DOHH2 (cell line): ENCODE data around the gene ABHD17B.

ENCODE experiments used
- H3F3A ChIP-seq: fragments of 200-600 bp; sonication (generic), shearing (Covaris generic); 2 replicates; pipeline ENCODE4 v1.6.0; 2016; ENCODE audit warnings: antibody characterized with exemption, mild to moderate bottlenecking; ENCODE audit not compliant: control insufficient read depth, insufficient read depth
- H3K27ac ChIP-seq: fragments of 200-600 bp; sonication (generic); 2 replicates; pipeline ENCODE4 v1.5.1; 2014; ENCODE audit warnings: low read depth, mild to moderate bottlenecking, low read length, moderate library complexity
- H3K27me3 ChIP-seq: fragments of 200-600 bp; sonication (generic); 2 replicates; pipeline ENCODE4 v1.6.1; 2014; ENCODE audit warnings: mild to moderate bottlenecking, low read length, mixed read lengths; ENCODE audit not compliant: control insufficient read depth
- H3K36me3 ChIP-seq: fragments of 200-600 bp; sonication (generic); 2 replicates; pipeline ENCODE4 v1.6.1; 2014; ENCODE audit warnings: mild to moderate bottlenecking, low read length, moderate library complexity, mixed read lengths; ENCODE audit not compliant: control insufficient read depth
- H3K4me1 ChIP-seq: fragments of 200-600 bp; sonication (generic); 2 replicates; pipeline ENCODE4 v1.6.1; 2014; ENCODE audit warnings: mild to moderate bottlenecking, low read length, mixed read lengths; ENCODE audit not compliant: control insufficient read depth
- H3K4me2 ChIP-seq: fragments of 200-600 bp; sonication (generic); 2 replicates; pipeline ENCODE4 v1.6.0; 2014; ENCODE audit warnings: mild to moderate bottlenecking, low read length, moderate library complexity
- H3K4me3 ChIP-seq: fragments of 200-600 bp; sonication (generic); 2 replicates; pipeline ENCODE4 v1.5.1; 2014; ENCODE audit warnings: mild to moderate bottlenecking, low read length, mixed read lengths
- H3K79me2 ChIP-seq: fragments of 200-600 bp; sonication (generic); 2 replicates; pipeline ENCODE4 v1.6.1; 2014; ENCODE audit warnings: mild to moderate bottlenecking, low read length, mixed read lengths; ENCODE audit not compliant: control insufficient read depth
- H3K9me2 ChIP-seq: fragments of 200-600 bp; sonication (generic); replicated peaks from 2 replicates; pipeline ENCODE4 v1.6.1; 2014; ENCODE audit warnings: mild to moderate bottlenecking, low read length, mixed read lengths; ENCODE audit not compliant: control insufficient read depth
- H3K9me3 ChIP-seq: fragments of 200-600 bp; sonication (generic); 2 replicates; pipeline ENCODE4 v1.6.1; 2014; ENCODE audit warnings: antibody characterized with exemption, low read length, mixed read lengths; ENCODE audit not compliant: control insufficient read depth, insufficient read depth
- H4K20me1 ChIP-seq: fragments of 200-600 bp; sonication (generic); 2 replicates; pipeline ENCODE4 v1.6.0; 2014; ENCODE audit warnings: low read depth, mild to moderate bottlenecking, antibody characterized with exemption, low read length, moderate library complexity; ENCODE audit not compliant: control insufficient read depth, insufficient read depth
- EZH2phosphoT487 ChIP-seq: fragments of 200-600 bp; sonication (generic); IDR thresholded peaks from 2 replicates; pipeline ENCODE4 v1.6.1; 2017; ENCODE audit warnings: borderline replicate concordance, mild to moderate bottlenecking, antibody characterized with exemption, low read length, moderate library complexity, mixed read lengths
- TF ChIP-seq, protein P1 (sequence below): fragments of 200-600 bp; sonication (generic); IDR thresholded peaks from one replicate; pipeline ENCODE4 v1.5.1; 2014; ENCODE audit warnings: antibody characterized with exemption, mild to moderate bottlenecking, low read depth, low read length; ENCODE audit not compliant: poor library complexity, severe bottlenecking

The ABHD17B gene

DNA sequence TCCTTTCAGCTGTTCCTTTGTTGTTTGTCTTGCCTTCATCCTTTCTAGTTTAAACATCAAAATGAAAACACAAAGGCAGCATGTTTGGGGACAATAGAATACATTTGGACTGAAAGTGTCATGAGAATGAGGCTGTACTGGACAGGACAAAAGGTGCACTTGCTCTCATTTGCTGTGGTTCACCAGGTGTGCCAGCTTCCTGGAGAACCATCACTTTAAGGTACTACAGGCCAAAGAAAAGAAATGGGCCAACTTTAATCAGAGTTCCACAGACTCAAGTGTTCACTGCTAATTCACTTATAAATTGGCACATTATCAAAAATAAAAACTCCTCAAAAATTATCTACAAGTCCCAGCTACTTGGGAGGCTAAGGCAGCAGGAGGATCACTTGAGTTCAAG, 53.8 kb downstream of the ABHD17B start:
- Histone ChIP-seq H3K4me3 (no peak overlapping the region), H3K27me3 (no peaks in the 10 kb centered on the region), H3K27ac (no peak overlapping the region), H3K79me2 (peaks cover 10% of the 10 kb centered on the region), H3K9me3 (peaks cover 15% of the 10 kb centered on the region), H3K36me3 (peaks cover 22% of the 10 kb centered on the region), H3F3A (peaks cover 19% of the 10 kb centered on the region), H3K4me1 (peaks cover 25% of the 10 kb centered on the region), H4K20me1 (no peaks in the 10 kb centered on the region), H3K4me2 (no peak overlapping the region), H3K9me2 (no peaks in the 10 kb centered on the region)
- TF ChIP-seq EZH2phosphoT487 = no peak
- TF ChIP-seq, protein P1, sequence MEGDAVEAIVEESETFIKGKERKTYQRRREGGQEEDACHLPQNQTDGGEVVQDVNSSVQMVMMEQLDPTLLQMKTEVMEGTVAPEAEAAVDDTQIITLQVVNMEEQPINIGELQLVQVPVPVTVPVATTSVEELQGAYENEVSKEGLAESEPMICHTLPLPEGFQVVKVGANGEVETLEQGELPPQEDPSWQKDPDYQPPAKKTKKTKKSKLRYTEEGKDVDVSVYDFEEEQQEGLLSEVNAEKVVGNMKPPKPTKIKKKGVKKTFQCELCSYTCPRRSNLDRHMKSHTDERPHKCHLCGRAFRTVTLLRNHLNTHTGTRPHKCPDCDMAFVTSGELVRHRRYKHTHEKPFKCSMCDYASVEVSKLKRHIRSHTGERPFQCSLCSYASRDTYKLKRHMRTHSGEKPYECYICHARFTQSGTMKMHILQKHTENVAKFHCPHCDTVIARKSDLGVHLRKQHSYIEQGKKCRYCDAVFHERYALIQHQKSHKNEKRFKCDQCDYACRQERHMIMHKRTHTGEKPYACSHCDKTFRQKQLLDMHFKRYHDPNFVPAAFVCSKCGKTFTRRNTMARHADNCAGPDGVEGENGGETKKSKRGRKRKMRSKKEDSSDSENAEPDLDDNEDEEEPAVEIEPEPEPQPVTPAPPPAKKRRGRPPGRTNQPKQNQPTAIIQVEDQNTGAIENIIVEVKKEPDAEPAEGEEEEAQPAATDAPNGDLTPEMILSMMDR = no peak

DNA sequence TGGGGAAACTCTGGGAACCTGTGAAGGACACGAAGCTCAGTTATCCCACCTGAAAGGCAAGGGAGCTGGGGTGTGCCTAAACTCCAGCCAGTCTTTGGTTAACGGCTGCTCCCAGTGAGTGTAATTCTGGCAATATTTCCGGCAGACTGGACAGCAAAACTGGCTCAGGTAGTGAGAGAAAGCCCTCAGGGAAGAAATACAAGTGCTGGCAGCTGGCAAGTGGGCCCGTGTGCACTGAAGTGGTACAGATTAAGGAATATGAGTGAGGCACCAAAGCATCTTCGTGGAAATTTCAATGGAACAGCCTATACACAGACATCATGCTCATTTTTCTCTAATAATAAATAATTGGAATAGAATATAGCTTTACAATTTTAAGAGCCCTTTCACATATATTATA, 56.2 kb downstream of the ABHD17B start:
- no peaks in the 10 kb centered on the region for H3K27me3 ChIP-seq
- H3K9me3 ChIP-seq = peaks cover 5% of the 10 kb centered on the region
- no peaks in the 10 kb centered on the region for H4K20me1 ChIP-seq
- TF ChIP-seq, protein P1 = no peak
- TF ChIP-seq EZH2phosphoT487 = no peak
- no peak overlapping the region for H3K4me3 ChIP-seq
- peaks cover 3% of the 10 kb centered on the region; the same call in 1 of the 2 replicates for H3K4me1 ChIP-seq
- H3K79me2 ChIP-seq = no peaks in the 10 kb centered on the region
- H3K27ac ChIP-seq = no peak overlapping the region
- H3K4me2 ChIP-seq = no peak overlapping the region
- H3F3A ChIP-seq = peaks cover 12% of the 10 kb centered on the region
- no peaks in the 10 kb centered on the region for H3K9me2 ChIP-seq
- H3K36me3 ChIP-seq = peaks cover 7% of the 10 kb centered on the region

DNA sequence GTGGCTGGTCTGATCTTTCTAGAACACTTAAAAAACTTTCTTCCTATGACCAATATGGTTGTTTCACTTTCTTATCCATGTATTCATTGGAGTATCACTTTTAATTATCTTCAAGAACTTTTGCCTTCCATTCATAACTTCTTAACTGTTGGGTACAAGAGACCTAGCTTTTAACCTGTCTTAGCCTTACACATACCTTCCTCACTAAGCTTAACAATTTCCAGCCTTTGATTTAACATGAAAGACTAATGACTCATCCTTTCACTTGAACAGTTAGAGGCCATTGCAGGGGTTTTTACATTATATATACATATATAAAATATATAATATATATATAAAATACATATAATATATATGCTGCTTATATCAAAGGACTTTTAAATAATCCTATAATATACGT, 57.9 kb downstream of the ABHD17B start:
- H3K9me3 ChIP-seq = no peaks in the 10 kb centered on the region
- H3K4me3 ChIP-seq = no peak overlapping the region
- no peaks in the 10 kb centered on the region for H3K36me3 ChIP-seq
- H3F3A ChIP-seq = peaks cover 12% of the 10 kb centered on the region
- H3K27me3 ChIP-seq = no peaks in the 10 kb centered on the region
- no peaks in the 10 kb centered on the region for H3K9me2 ChIP-seq
- H4K20me1 ChIP-seq = no peaks in the 10 kb centered on the region
- no peaks in the 10 kb centered on the region for H3K4me1 ChIP-seq
- H3K79me2 ChIP-seq = no peaks in the 10 kb centered on the region
- TF ChIP-seq, protein P1 = no peak
- no peak for TF ChIP-seq EZH2phosphoT487
- H3K27ac ChIP-seq = no peak overlapping the region
- no peak overlapping the region for H3K4me2 ChIP-seq

DNA sequence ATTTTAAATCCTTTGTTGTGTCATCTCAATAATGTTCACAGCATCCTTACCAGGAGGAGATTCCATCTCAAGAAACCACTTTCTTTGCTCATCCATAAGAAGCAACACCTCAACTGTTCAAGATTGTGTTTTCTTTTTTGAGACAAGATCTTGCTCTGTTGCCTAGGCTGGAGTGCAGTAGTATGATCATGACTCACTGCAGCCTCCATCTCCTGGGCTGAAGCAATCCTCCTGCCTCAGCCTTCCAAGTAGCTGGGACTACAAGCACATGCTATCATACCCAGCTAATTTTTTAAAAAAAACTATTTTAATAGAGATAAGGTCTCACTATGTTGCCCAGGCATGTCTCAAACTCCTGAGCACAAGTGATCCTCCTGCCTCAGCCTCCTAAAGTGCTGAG, 60.0 kb downstream of the ABHD17B start:
- no peak overlapping the region for H3K4me2 ChIP-seq
- no peak overlapping the region for H3K4me3 ChIP-seq
- H3K27ac ChIP-seq = no peak overlapping the region
- no peaks in the 10 kb centered on the region for H4K20me1 ChIP-seq
- no peaks in the 10 kb centered on the region for H3K36me3 ChIP-seq
- no peaks in the 10 kb centered on the region for H3K9me2 ChIP-seq
- no peaks in the 10 kb centered on the region for H3K27me3 ChIP-seq
- TF ChIP-seq, protein P1 = no peak
- TF ChIP-seq EZH2phosphoT487 = no peak
- H3K79me2 ChIP-seq = no peaks in the 10 kb centered on the region
- no peaks in the 10 kb centered on the region for H3K9me3 ChIP-seq
- peaks cover 7% of the 10 kb centered on the region; the same call in 1 of the 2 replicates for H3F3A ChIP-seq
- no peaks in the 10 kb centered on the region for H3K4me1 ChIP-seq
